NCI-H69 (cell line): Measurements from ENCODE around the gene ABLIM3.

Experiments
- DNase-seq: peaks from one replicate; lab custom pipeline; 2025; lab: John Stamatoyannopoulos, UW

The ABLIM3 gene

DNA sequence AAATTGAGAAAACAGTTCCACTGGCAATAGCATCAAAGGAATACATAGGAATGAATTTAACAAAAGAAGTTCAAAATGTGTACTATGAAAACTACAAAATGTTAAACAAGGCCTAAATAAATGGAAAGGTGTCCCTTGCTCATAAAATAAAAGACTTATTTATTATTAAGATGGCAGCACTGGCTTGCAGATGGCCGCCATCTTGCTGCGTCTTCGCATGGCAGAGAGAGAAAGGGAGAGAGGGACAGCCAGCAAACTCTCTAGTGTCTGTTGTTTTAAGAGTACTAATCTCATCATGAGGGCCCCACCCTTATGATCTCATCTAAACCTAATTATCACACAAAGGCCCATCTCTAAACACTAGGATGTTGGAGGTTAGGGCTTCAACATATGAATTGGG, 47.1 kb downstream of the ABLIM3 start:
- DNase-seq = peak; percentile 22

DNA sequence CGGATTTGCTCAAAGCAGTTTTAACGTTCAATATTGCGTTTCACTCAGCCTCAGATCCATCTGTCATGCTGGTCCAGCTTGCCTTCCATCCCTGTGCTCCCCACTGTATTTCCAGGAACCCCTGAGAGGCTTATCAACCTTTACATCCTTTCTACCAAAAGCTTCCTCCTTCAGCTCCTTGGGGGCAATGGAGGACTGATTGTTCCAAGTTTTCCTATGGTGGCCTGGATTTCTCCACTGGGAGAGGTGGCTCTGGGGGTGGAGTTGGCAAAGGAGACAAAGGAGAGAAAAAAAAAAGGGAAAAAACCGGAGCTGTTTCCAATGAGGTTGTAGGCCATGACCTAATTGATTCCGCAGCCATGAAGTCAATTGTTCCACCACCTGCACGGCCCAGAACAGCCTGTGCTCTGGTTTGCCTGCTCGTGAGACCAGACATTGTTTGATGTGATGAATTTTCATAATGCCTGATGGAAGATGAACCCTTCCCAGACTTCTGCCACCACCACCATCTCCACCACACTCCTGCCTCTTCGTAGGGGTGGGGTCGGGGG, 54.1 kb downstream of the ABLIM3 start:
- DNase-seq = no peak

DNA sequence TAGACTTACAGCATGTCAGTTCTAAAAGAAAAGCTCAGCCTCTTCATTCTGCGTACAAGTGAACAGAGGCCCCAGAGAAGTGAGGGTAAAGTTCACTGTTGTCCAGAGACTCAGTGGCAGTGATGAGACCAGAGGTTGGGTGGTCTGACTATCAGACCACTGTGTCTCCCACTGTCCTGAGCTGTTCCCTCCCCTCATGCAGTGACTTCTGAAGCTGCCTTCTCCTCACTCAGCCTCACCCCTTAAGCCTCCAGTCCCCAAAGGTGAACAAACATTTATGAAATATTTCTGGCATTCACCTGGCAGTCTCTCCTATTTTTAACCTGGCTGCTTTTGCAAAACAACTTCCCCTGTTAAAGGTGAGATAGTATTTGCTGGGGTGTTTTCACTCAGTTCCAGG, 54.7 kb downstream of the ABLIM3 start:
- no peak for DNase-seq

- no peak for DNase-seq
Observed at GRCh38 chr5:149198148-149198547, 56.9 kb downstream of the ABLIM3 start.

- no peak for DNase-seq
Observed at GRCh38 chr5:149200355-149200754, 59.1 kb downstream of the ABLIM3 start.

DNA sequence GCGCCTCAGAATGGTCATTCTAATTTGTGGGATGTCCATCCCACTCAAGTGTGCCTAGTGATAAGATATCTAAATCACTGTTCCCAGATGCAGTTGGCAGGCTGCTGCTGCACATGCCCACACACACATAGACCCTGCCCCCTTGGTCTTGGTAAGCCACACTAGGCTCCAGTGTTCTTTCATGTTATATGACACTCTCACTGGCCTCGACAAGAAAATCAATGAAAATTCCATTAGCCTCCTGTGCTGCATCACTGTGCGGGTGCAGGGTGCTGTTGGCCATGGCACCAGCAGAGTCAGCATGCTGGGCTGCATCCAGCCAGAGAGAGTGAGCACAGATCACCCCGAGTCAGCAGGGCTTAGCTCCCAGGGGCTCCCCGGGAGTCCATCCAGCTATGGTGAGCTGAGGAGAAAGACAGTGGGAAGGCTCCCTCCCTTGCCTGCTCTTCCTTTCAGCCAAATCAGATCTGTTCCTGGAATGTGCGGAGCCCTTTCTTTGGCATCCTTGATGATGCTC, 59.9 kb downstream of the ABLIM3 start:
- no peak for DNase-seq

GRCh38 chr5:149202910-149203451, 61.7 kb downstream of the ABLIM3 start:
- no peak for DNase-seq

- no peak for DNase-seq
Observed at GRCh38 chr5:149203921-149204441, 62.7 kb downstream of the ABLIM3 start.

GRCh38 chr5:149205625-149206523, 64.6 kb downstream of the ABLIM3 start:
- no peak for DNase-seq

- no peak for DNase-seq
Observed at GRCh38 chr5:149206524-149207141, 65.3 kb downstream of the ABLIM3 start.

- DNase-seq = no peak
Observed at GRCh38 chr5:149207831-149208230, 66.5 kb downstream of the ABLIM3 start.

DNA sequence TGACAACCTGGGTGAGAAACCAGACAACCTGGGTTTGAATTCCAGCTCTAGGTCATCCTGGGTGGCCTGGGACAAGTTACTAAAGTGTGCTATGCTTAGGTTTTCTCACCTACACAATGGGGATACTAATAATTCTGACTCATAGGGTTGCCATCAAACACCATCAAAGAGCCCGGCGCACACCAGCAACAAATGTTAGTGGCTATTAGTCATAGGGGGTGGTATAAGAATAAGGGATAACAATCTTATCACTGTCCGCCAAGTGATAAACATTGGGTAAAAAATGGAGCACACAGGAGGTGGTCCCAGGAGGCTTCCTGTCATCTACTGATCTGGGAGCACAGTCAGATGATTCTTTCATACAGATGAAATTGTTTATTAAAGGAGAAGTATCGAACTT, 68.9 kb downstream of the ABLIM3 start:
- no peak for DNase-seq

DNA sequence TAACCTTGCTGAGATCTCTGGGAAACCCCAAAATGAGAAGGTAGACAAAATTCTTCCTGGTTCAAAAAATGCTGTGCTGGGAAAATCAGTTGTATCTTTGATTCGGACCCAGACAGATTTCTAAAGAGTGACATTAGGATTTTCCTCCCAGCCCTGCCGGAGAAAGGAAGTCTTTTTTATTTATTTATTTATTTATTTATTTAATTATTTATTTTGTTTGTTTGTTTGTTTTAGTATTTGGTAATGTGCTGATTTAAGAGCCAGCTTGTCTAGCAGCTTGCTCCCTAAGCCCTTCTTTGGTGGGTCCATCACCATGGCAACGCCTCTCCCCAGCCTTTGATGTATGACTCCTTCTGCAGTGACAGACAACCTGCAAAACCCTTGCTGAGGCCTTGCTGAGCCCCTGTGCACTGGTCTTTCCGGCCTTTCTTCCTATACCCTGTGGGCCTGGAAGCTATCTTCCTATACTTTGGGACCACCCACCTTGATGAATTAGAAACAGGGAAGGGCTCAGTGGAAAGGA, 69.7 kb downstream of the ABLIM3 start:
- DNase-seq = no peak

GRCh38 chr5:149211566-149211965, 70.3 kb downstream of the ABLIM3 start:
- no peak for DNase-seq

- DNase-seq = no peak
Observed at GRCh38 chr5:149212198-149212951, 71.1 kb downstream of the ABLIM3 start.

- no peak for DNase-seq
Observed at GRCh38 chr5:149213264-149213880, 72.1 kb downstream of the ABLIM3 start.

DNA sequence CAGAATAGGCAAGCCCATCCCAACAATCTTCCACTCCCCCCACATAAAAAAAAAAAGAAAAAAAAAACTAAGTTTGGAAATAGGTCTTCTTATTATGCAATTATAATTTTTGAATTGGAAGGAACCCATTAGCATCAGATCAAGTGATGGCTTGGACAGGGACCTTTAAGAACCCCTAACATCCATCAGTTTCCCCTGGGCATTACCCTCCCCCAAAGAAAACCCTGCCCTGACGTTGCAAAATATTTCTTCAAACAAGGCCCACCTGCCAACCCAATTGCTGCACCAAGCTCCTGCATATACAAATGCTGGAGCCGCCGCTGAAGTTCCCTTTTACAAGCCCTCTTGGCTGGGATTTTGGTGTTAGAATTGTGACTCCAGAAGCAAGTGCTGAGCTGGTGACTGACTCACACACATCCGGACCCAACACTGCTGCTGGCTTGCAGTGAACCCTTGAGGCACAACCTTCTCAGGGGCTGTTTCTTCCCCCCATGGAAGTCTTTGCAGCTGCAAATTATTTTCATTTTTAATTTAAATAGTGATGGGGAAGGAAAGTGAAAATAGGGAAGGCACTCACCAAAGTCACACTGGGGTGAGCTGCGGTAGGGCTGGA, 74.3 kb downstream of the ABLIM3 start:
- DNase-seq = no peak

DNA sequence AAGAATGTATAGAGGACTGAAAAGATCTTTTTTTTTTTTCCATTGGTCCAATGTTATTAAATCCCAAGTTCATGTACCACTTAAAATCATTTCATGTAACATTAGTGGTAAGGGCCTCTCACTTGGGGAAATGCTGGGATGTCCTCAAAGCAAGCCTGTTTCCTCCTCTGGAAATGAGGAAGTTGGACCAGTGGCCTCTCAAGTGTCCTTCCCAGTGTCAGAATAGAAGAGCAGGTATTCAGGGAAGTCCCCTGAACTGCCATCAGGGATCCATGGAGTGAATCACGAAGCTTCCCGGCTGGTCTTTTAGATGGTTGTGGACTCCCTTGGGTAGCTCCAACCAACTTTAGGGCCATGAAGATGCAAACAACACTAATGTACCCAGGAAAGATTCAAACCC, 75.2 kb downstream of the ABLIM3 start:
- DNase-seq = no peak

GRCh38 chr5:149217096-149217802, 76.0 kb downstream of the ABLIM3 start:
- DNase-seq = no peak

GRCh38 chr5:149217803-149218155, 76.5 kb downstream of the ABLIM3 start:
- DNase-seq = no peak
